ENCODE measurements around the gene ACD. TPM values are rescaled to one million over a fixed set of nuclear protein-coding genes. Genes with fewer than 3 reads are reported as not detected.

ACD gene
- total RNA-seq, 1 experiment from 2014 or later: 46.1 TPM

- no peak overlapping the region for H3K4me3 ChIP-seq (ENCODE audit: low read depth, low read length)
- Mint-ChIP-seq H3K27ac (ENCODE audit: unreplicated experiment) (no peak overlapping the region), H3K27me3 (ENCODE audit: insufficient read depth, unreplicated experiment) (no peaks in the 10 kb centered on the region), H3K4me1 (ENCODE audit: low read depth, unreplicated experiment) (no peaks in the 10 kb centered on the region), H3K36me3 (ENCODE audit: insufficient read depth, unreplicated experiment) (peaks cover 95% of the 10 kb centered on the region), H3K4me3 (ENCODE audit: unreplicated experiment) (no peak overlapping the region), H3K9me3 (ENCODE audit: unreplicated experiment) (no peaks in the 10 kb centered on the region)
- TF ChIP-seq CTCF (IDR thresholded peaks at IDR 0.05; ENCODE audit: insufficient read depth in 1 of 2, low read depth in 1 of 2, low read length in 1 of 2, severe bottlenecking in 1 of 2, unreplicated experiment in 1 of 2): no peak
- POLR2A ChIA-PET: no interaction called here
- CTCF ChIA-PET: interaction anchor here (0.6 to 1.0 kb wide), 4 partner anchors 39 to 119 kb away, joined by 3 to 5 read pairs (median 4); partner anchors contain the start of gene CTCF
- no peaks in the 10 kb centered on the region for H3K27me3 ChIP-seq (replicated peaks; ENCODE audit: control insufficient read depth, insufficient read depth, low read length)
- H3K4me1 ChIP-seq: no peaks in the 10 kb centered on the region
- H3K9me3 ChIP-seq: no peaks in the 10 kb centered on the region
- no TSS peak for BruUV-seq (replicated peaks)
- DNase-seq: no peak
- peaks cover 6% of the 10 kb centered on the region for H3K36me3 ChIP-seq (ENCODE audit: control insufficient read depth, insufficient read depth, low read length)
- intact Hi-C loops (cut with micrococcal nuclease; ENCODE audit: unreplicated experiment): no loop called here
These were observed 27.5 kb downstream of the ACD start for GRCh38 chr16:67632415-67633172.

DNA sequence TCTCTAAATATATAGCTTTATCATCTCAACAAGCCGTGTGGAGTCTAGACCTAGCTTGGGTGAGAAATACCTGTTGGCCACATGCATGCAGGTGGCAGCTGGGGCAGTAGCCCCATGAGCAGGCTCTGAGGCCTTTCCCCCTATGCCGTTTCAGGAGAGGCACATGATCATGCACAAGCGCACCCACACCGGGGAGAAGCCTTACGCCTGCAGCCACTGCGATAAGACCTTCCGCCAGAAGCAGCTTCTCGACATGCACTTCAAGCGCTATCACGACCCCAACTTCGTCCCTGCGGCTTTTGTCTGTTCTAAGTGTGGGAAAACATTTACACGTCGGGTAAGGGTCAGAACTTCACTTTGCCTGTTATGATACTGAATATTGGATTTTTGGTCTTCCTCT, 31.8 kb downstream of the ACD start:
- peaks cover 94% of the 10 kb centered on the region for H3K36me3 Mint-ChIP-seq (ENCODE audit: insufficient read depth, unreplicated experiment)
- BruUV-seq (replicated peaks): no TSS peak

GRCh38 chr16:67613808-67614207, 46.3 kb downstream of the ACD start:
- DNase-seq: peak in 1 of 2 experiments; percentile 44
- no peak overlapping the region for H3K4me3 ChIP-seq (ENCODE audit: low read depth, low read length)
- Mint-ChIP-seq H3K36me3 (ENCODE audit: insufficient read depth, unreplicated experiment) (peaks cover 74% of the 10 kb centered on the region), H3K27ac (ENCODE audit: unreplicated experiment) (no peak overlapping the region), H3K4me3 (ENCODE audit: unreplicated experiment) (no peak overlapping the region), H3K9me3 (ENCODE audit: unreplicated experiment) (no peaks in the 10 kb centered on the region), H3K27me3 (ENCODE audit: insufficient read depth, unreplicated experiment) (no peaks in the 10 kb centered on the region), H3K4me1 (ENCODE audit: low read depth, unreplicated experiment) (no peaks in the 10 kb centered on the region)
- no peaks in the 10 kb centered on the region for H3K4me1 ChIP-seq
- H3K27me3 ChIP-seq (replicated peaks; ENCODE audit: control insufficient read depth, insufficient read depth, low read length): no peaks in the 10 kb centered on the region
- BruUV-seq (replicated peaks): no TSS peak
- peak in 1 of 2 experiments; percentile 28 for TF ChIP-seq CTCF (IDR thresholded peaks at IDR 0.05; ENCODE audit: insufficient read depth in 1 of 2, low read depth in 1 of 2, low read length in 1 of 2, severe bottlenecking in 1 of 2, unreplicated experiment in 1 of 2)
- ChIA-PET CTCF (interaction anchor here (0.6 kb wide), 1 partner anchor 27 kb away, joined by 3 read pairs; no protein-coding TSS in a partner anchor), POLR2A (no interaction called here)
- peaks cover 3% of the 10 kb centered on the region; the same call in 1 of the 2 replicates for H3K36me3 ChIP-seq (ENCODE audit: control insufficient read depth, insufficient read depth, low read length)
- no peaks in the 10 kb centered on the region; the same call in 1 of the 2 replicates for H3K9me3 ChIP-seq
- intact Hi-C loops (cut with micrococcal nuclease; ENCODE audit: unreplicated experiment): loop anchor here (1.0 kb wide), 1 partner anchor 16 kb away; no protein-coding TSS in a partner anchor

More for the DNA sequence above, 31.8 kb downstream of the ACD start:
- no peaks in the 10 kb centered on the region for H3K4me1 Mint-ChIP-seq (ENCODE audit: low read depth, unreplicated experiment)
- ChIA-PET POLR2A (no interaction called here), CTCF (interaction anchor here (0.8 kb wide), 1 partner anchor 15 kb away, joined by 3 read pairs; no protein-coding TSS in a partner anchor)
- Histone ChIP-seq H3K36me3 (ENCODE audit: control insufficient read depth, insufficient read depth, low read length) (peaks cover 5% of the 10 kb centered on the region), H3K27me3 (replicated peaks; ENCODE audit: control insufficient read depth, insufficient read depth, low read length) (no peaks in the 10 kb centered on the region), H3K4me1 (no peaks in the 10 kb centered on the region), H3K4me3 (ENCODE audit: low read depth, low read length) (no peak overlapping the region), H3K9me3 (no peaks in the 10 kb centered on the region)
- H3K9me3 Mint-ChIP-seq (ENCODE audit: unreplicated experiment): no peaks in the 10 kb centered on the region
- no peak for DNase-seq
- intact Hi-C loops (cut with micrococcal nuclease; ENCODE audit: unreplicated experiment): no loop called here
- no peak overlapping the region for H3K4me3 Mint-ChIP-seq (ENCODE audit: unreplicated experiment)
- H3K27ac Mint-ChIP-seq (ENCODE audit: unreplicated experiment): no peak overlapping the region
- TF ChIP-seq CTCF (IDR thresholded peaks at IDR 0.05; ENCODE audit: insufficient read depth in 1 of 2, low read depth in 1 of 2, low read length in 1 of 2, severe bottlenecking in 1 of 2, unreplicated experiment in 1 of 2): no peak
- H3K27me3 Mint-ChIP-seq (ENCODE audit: insufficient read depth, unreplicated experiment): no peaks in the 10 kb centered on the region
